Measurements from ENCODE around the gene CEP170. TPM values are rescaled to one million over a fixed set of nuclear protein-coding genes. Genes with fewer than 3 reads are reported as not detected.

Gene CEP170
- total RNA-seq, 1 donor from 2014 or later = 164 TPM

- H3K36me3 ChIP-seq (ENCODE audit: insufficient read depth, low read length) = peaks cover 8% of the 10 kb centered on the region
- TF ChIP-seq CTCF (IDR thresholded peaks at IDR 0.05; ENCODE audit: insufficient read depth, low read depth, low read length) (no peak), EZH2 (IDR thresholded peaks at IDR 0.05; ENCODE audit: insufficient read depth, low read length) (no peak)
- H3K9ac ChIP-seq (ENCODE audit: low read length) = peak overlapping the region; percentile 56
- Mint-ChIP-seq H3K9me3 (ENCODE audit: unreplicated experiment) (peaks cover 2% of the 10 kb centered on the region), H3K4me1 (ENCODE audit: low read depth, unreplicated experiment) (peaks cover 50% of the 10 kb centered on the region), H3K27me3 (ENCODE audit: low read depth, unreplicated experiment) (no peaks in the 10 kb centered on the region), H3K36me3 (ENCODE audit: low read depth, unreplicated experiment) (peaks cover 11% of the 10 kb centered on the region), H3K4me3 (ENCODE audit: unreplicated experiment) (no peak overlapping the region), H3K27ac (ENCODE audit: unreplicated experiment) (peak overlapping the region; percentile 81)
- H3K4me1 ChIP-seq (ENCODE audit: insufficient read depth, low read length) = peaks cover 34% of the 10 kb centered on the region
- no peaks in the 10 kb centered on the region for H4K20me1 ChIP-seq (ENCODE audit: insufficient read depth, low read length)
- H3K79me2 ChIP-seq (ENCODE audit: insufficient read depth, low read length) = peaks cover 40% of the 10 kb centered on the region
- peak overlapping the region; percentile 52 for H3K4me2 ChIP-seq (ENCODE audit: low read length)
- FAIRE-seq = peak; percentile 75
- H3K27ac ChIP-seq (ENCODE audit: low read depth, low read length) = peak overlapping the region; percentile 80
- H3K27me3 ChIP-seq (ENCODE audit: insufficient read depth, low read length) = no peaks in the 10 kb centered on the region
- H3K4me3 ChIP-seq (ENCODE audit: insufficient read depth, low read depth, low read length) = no peak overlapping the region
- peak; percentile 70 for DNase-seq (ENCODE audit: low read depth)
- no peak overlapping the region for H2AFZ ChIP-seq (ENCODE audit: low read depth, low read length)
- no peaks in the 10 kb centered on the region for H3K9me3 ChIP-seq (ENCODE audit: insufficient read depth, low read depth, low read length)
These were observed 32.0 kb upstream of the CEP170 start for GRCh38 chr1:243287123-243287460.

- DNase-seq (ENCODE audit: low read depth) = peak; percentile 67
- H3K27ac Mint-ChIP-seq (ENCODE audit: unreplicated experiment) = peak overlapping the region; percentile 81
- peak; percentile 29 for FAIRE-seq
- no peak overlapping the region for H3K4me3 Mint-ChIP-seq (ENCODE audit: unreplicated experiment)
- no peaks in the 10 kb centered on the region for H3K27me3 Mint-ChIP-seq (ENCODE audit: low read depth, unreplicated experiment)
- H3K9me3 ChIP-seq (ENCODE audit: insufficient read depth, low read depth, low read length) = no peaks in the 10 kb centered on the region
- peak overlapping the region; percentile 80 for H3K27ac ChIP-seq (ENCODE audit: low read depth, low read length)
- peaks cover 11% of the 10 kb centered on the region for H3K36me3 Mint-ChIP-seq (ENCODE audit: low read depth, unreplicated experiment)
- H3K4me1 ChIP-seq (ENCODE audit: insufficient read depth, low read length) = peaks cover 32% of the 10 kb centered on the region
- H3K4me3 ChIP-seq (ENCODE audit: insufficient read depth, low read depth, low read length) = no peak overlapping the region
- H3K9ac ChIP-seq (ENCODE audit: low read length) = peak overlapping the region; percentile 56
- peaks cover 2% of the 10 kb centered on the region for H3K9me3 Mint-ChIP-seq (ENCODE audit: unreplicated experiment)
- no peaks in the 10 kb centered on the region for H4K20me1 ChIP-seq (ENCODE audit: insufficient read depth, low read length)
- peaks cover 45% of the 10 kb centered on the region for H3K4me1 Mint-ChIP-seq (ENCODE audit: low read depth, unreplicated experiment)
- H3K36me3 ChIP-seq (ENCODE audit: insufficient read depth, low read length) = peaks cover 6% of the 10 kb centered on the region
- peak overlapping the region; percentile 52 for H3K4me2 ChIP-seq (ENCODE audit: low read length)
- no peaks in the 10 kb centered on the region for H3K27me3 ChIP-seq (ENCODE audit: insufficient read depth, low read length)
- peaks cover 39% of the 10 kb centered on the region for H3K79me2 ChIP-seq (ENCODE audit: insufficient read depth, low read length)
- TF ChIP-seq EZH2 (IDR thresholded peaks at IDR 0.05; ENCODE audit: insufficient read depth, low read length) = no peak
- no peak overlapping the region for H2AFZ ChIP-seq (ENCODE audit: low read depth, low read length)
These were observed 31.5 kb upstream of the CEP170 start for GRCh38 chr1:243286409-243287122.

- Histone ChIP-seq H3K9ac (ENCODE audit: low read length) (no peak overlapping the region), H3K9me3 (ENCODE audit: insufficient read depth, low read depth, low read length) (no peaks in the 10 kb centered on the region), H3K27me3 (ENCODE audit: insufficient read depth, low read length) (no peaks in the 10 kb centered on the region), H3K36me3 (ENCODE audit: insufficient read depth, low read length) (peaks cover 8% of the 10 kb centered on the region), H3K27ac (ENCODE audit: low read depth, low read length) (no peak overlapping the region), H2AFZ (ENCODE audit: low read depth, low read length) (no peak overlapping the region), H4K20me1 (ENCODE audit: insufficient read depth, low read length) (no peaks in the 10 kb centered on the region), H3K79me2 (ENCODE audit: insufficient read depth, low read length) (peaks cover 41% of the 10 kb centered on the region), H3K4me1 (ENCODE audit: insufficient read depth, low read length) (peaks cover 13% of the 10 kb centered on the region), H3K4me2 (ENCODE audit: low read length) (no peak overlapping the region), H3K4me3 (ENCODE audit: insufficient read depth, low read depth, low read length) (no peak overlapping the region)
- TF ChIP-seq EZH2 (IDR thresholded peaks at IDR 0.05; ENCODE audit: insufficient read depth, low read length) = no peak
- no peak for TF ChIP-seq CTCF (IDR thresholded peaks at IDR 0.05; ENCODE audit: insufficient read depth, low read depth, low read length)
- FAIRE-seq = no peak
- Mint-ChIP-seq H3K9me3 (ENCODE audit: unreplicated experiment) (peaks cover 2% of the 10 kb centered on the region), H3K36me3 (ENCODE audit: low read depth, unreplicated experiment) (peaks cover 10% of the 10 kb centered on the region), H3K4me1 (ENCODE audit: low read depth, unreplicated experiment) (peaks cover 24% of the 10 kb centered on the region), H3K4me3 (ENCODE audit: unreplicated experiment) (no peak overlapping the region), H3K27me3 (ENCODE audit: low read depth, unreplicated experiment) (no peaks in the 10 kb centered on the region), H3K27ac (ENCODE audit: unreplicated experiment) (no peak overlapping the region)
- no peak for DNase-seq (ENCODE audit: low read depth)
These were observed 26.6 kb upstream of the CEP170 start for GRCh38 chr1:243281672-243282071.

Data from astrocyte (in vitro differentiated cells and primary cell).